HepG2 (cell line): ENCODE measurements around the gene ZNF341. TPM values are rescaled to one million over a fixed set of nuclear protein-coding genes. Genes with fewer than 3 reads are reported as not detected.
A peak's percentile ranks its signal among the peaks of the same experiment; 100 is the strongest.

Experiments
- AGO1 ChIP-seq: fragments of 200-400 bp; formaldehyde crosslinking; IDR thresholded peaks from 2 replicates; pipeline ENCODE4 v1.6.1; 2017; ENCODE audit warnings: mild to moderate bottlenecking, low read depth, low read length, moderate library complexity; ENCODE audit not compliant: poor library complexity, severe bottlenecking
- CCAR2 ChIP-seq: fragments of 200-400 bp; formaldehyde crosslinking; optimal IDR thresholded peaks from 2 replicates; pipeline ENCODE3; 2018; ENCODE audit warnings: low read depth, mild to moderate bottlenecking, low read length, moderate library complexity
- FOXM1 ChIP-seq: sonication (generic); formaldehyde crosslinking; IDR thresholded peaks from 2 replicates; pipeline ENCODE4 v1.5.0; 2020; ENCODE audit warnings: missing genetic modification reagents
- HCFC1 ChIP-seq: fragments of 150-350 bp; IDR thresholded peaks from 2 replicates; pipeline ENCODE4 v1.6.1; 2014; ENCODE audit warnings: low read depth, low read length
- NR1H2 ChIP-seq: sonication (generic); formaldehyde crosslinking; IDR thresholded peaks from 2 replicates; pipeline ENCODE4 v1.8.1; 2022; ENCODE audit warnings: low read depth, missing genetic modification reagents, borderline replicate concordance
- PPARG ChIP-seq: conservative IDR thresholded peaks from 2 replicates; pipeline ENCODE4 v1.6.1; 2016; ENCODE audit warnings: missing biosample characterization, missing genetic modification reagents
- SP140L ChIP-seq: sonication (generic); formaldehyde crosslinking; IDR thresholded peaks from 2 replicates; pipeline ENCODE4 v1.4.0; 2020; ENCODE audit warnings: missing genetic modification reagents, borderline replicate concordance
- TCF7 ChIP-seq: sonication (generic); IDR thresholded peaks from 2 replicates; pipeline ENCODE4 v1.6.1; 2016; ENCODE audit warnings: antibody characterized with exemption, low read depth
- ZFP36L1 ChIP-seq: sonication (generic); formaldehyde crosslinking; IDR thresholded peaks from 2 replicates; pipeline ENCODE4 v1.8.0; 2022; ENCODE audit warnings: mild to moderate bottlenecking, missing genetic modification reagents, moderate library complexity
- ZNF775 ChIP-seq: sonication (generic); formaldehyde crosslinking; IDR thresholded peaks from 2 replicates; pipeline ENCODE4 v1.4.0; 2020; ENCODE audit warnings: missing genetic modification reagents, mild to moderate bottlenecking, moderate library complexity, borderline replicate concordance
- ZNF776 ChIP-seq: sonication (generic); formaldehyde crosslinking; IDR thresholded peaks from 2 replicates; pipeline ENCODE4 v1.4.0; 2020; ENCODE audit warnings: mild to moderate bottlenecking, missing genetic modification reagents
- polyA plus RNA-seq, 8 experiments: library from polyadenylated mRNA; depleted of rRNA in 3 of 8; stranded (reverse) in 7 of 8; unstranded in 1 of 8; fragments of >200 nt; fragmentation: Illumina TruSeq in 4 of 8; extraction: Trizol in 4 of 8; gene quantifications; 2 replicates each; pipeline versions ENCODE4 v1.2.1 to v1.2.3, GENCODE V29; 2011 to 2016; ENCODE audit warnings: low read depth in 4 of 8, missing spikeins in 1 of 8, mixed read lengths in 1 of 8; ENCODE audit not compliant: insufficient read depth in 1 of 8
- total RNA-seq, 5 experiments: library from RNA; depleted of rRNA; stranded (reverse); fragments of >200 nt; fragmentation: Illumina TruSeq; extraction: Trizol; gene quantifications; 2 replicates each; pipeline ENCODE4 v1.2.3, GENCODE V29; 2016; ENCODE audit warnings: low read depth in 1 of 5
- TF ChIP-seq, protein P1 (sequence below): sonication (generic); formaldehyde crosslinking; IDR thresholded peaks from 2 replicates; pipeline ENCODE4 v1.5.0; 2020; ENCODE audit warnings: mild to moderate bottlenecking, missing genetic modification reagents, borderline replicate concordance
- TF ChIP-seq, protein P2 (sequence below): sonication (generic); formaldehyde crosslinking; IDR thresholded peaks from 2 replicates; pipeline ENCODE4 v1.5.1; 2020; ENCODE audit warnings: missing genetic modification reagents, mild to moderate bottlenecking, borderline replicate concordance
- TF ChIP-seq, protein P3 (sequence below): sonication (generic); formaldehyde crosslinking; IDR thresholded peaks from 2 replicates; pipeline ENCODE4 v1.4.0; 2020; ENCODE audit warnings: missing genetic modification reagents

Gene ZNF341
- total and polyA plus RNA-seq, 2 of the 13 experiments (the other 11 are each of a cell fraction or from before 2014, with no cell fraction given) = 1.1 to 2.2 TPM

DNA sequence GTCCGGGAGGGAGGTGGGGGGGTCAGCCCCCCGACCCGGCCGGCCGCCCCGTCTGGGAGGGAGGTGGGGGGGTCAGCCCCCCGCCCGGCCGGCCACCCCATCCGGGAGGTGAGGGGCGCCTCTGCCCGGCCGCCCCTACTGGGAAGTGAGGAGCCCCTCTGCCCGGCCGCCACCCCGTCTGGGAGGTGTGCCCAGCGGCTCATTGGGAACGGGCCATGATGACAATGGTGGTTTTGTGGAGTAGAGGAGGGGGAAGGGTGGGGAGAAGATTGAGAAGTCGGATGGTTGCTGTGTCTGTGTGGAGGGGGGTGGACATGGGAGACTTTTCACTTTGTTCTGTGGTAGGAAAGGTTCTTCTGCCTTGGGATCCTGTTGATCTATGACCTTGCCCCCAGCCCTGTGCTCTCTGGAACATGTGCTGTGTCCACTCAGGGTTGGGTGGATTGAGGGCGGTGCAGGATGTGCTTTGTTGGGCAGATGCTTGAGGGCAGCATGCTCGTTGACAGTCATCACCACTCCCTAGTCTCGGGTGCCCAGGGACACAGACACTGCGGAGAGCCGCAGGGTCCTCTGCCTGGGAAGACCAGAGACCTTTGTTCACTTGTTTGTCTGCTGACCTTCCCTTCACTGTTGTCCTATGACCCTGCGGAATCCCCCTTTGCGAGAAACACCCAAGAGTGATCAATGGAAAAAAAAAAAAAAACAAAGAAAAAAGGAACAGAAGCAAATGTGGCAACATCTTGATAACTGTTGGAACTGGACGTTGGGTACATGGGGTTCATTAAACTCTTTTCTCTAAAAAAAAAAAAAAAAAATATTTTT, 30.0 kb upstream of the ZNF341 start (continued):
- TF ChIP-seq, protein P1, sequence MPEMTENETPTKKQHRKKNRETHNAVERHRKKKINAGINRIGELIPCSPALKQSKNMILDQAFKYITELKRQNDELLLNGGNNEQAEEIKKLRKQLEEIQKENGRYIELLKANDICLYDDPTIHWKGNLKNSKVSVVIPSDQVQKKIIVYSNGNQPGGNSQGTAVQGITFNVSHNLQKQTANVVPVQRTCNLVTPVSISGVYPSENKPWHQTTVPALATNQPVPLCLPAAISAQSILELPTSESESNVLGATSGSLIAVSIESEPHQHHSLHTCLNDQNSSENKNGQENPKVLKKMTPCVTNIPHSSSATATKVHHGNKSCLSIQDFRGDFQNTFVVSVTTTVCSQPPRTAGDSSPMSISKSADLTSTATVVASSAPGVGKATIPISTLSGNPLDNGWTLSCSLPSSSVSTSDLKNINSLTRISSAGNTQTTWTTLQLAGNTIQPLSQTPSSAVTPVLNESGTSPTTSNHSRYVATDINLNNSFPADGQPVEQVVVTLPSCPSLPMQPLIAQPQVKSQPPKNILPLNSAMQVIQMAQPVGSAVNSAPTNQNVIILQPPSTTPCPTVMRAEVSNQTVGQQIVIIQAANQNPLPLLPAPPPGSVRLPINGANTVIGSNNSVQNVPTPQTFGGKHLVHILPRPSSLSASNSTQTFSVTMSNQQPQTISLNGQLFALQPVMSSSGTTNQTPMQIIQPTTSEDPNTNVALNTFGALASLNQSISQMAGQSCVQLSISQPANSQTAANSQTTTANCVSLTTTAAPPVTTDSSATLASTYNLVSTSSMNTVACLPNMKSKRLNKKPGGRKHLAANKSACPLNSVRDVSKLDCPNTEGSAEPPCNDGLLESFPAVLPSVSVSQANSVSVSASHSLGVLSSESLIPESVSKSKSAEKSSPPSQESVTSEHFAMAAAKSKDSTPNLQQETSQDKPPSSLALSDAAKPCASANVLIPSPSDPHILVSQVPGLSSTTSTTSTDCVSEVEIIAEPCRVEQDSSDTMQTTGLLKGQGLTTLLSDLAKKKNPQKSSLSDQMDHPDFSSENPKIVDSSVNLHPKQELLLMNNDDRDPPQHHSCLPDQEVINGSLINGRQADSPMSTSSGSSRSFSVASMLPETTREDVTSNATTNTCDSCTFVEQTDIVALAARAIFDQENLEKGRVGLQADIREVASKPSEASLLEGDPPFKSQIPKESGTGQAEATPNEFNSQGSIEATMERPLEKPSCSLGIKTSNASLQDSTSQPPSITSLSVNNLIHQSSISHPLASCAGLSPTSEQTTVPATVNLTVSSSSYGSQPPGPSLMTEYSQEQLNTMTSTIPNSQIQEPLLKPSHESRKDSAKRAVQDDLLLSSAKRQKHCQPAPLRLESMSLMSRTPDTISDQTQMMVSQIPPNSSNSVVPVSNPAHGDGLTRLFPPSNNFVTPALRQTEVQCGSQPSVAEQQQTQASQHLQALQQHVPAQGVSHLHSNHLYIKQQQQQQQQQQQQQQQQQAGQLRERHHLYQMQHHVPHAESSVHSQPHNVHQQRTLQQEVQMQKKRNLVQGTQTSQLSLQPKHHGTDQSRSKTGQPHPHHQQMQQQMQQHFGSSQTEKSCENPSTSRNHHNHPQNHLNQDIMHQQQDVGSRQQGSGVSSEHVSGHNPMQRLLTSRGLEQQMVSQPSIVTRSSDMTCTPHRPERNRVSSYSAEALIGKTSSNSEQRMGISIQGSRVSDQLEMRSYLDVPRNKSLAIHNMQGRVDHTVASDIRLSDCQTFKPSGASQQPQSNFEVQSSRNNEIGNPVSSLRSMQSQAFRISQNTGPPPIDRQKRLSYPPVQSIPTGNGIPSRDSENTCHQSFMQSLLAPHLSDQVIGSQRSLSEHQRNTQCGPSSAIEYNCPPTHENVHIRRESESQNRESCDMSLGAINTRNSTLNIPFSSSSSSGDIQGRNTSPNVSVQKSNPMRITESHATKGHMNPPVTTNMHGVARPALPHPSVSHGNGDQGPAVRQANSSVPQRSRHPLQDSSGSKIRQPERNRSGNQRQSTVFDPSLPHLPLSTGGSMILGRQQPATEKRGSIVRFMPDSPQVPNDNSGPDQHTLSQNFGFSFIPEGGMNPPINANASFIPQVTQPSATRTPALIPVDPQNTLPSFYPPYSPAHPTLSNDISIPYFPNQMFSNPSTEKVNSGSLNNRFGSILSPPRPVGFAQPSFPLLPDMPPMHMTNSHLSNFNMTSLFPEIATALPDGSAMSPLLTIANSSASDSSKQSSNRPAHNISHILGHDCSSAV (CRISPR knock-in tag) = no peak
- TF ChIP-seq SP140L (CRISPR knock-in tag) (0 out of 2 replicates have a peak, but pooled peaks have one; percentile 39), CCAR2 (no peak), ZNF776 (CRISPR knock-in tag) (0 out of 2 replicates have a peak, but pooled peaks have one; percentile 35), TCF7 (peak; percentile 60), FOXM1 (CRISPR knock-in tag) (no peak), HCFC1 (no peak), PPARG (peak; percentile 63), AGO1 (no peak), NR1H2 (CRISPR knock-in tag) (0 out of 2 replicates have a peak, but pooled peaks have one; percentile 20), ZFP36L1 (CRISPR knock-in tag) (peak; percentile 89), ZNF775 (CRISPR knock-in tag) (no peak)
- TF ChIP-seq, protein P2, sequence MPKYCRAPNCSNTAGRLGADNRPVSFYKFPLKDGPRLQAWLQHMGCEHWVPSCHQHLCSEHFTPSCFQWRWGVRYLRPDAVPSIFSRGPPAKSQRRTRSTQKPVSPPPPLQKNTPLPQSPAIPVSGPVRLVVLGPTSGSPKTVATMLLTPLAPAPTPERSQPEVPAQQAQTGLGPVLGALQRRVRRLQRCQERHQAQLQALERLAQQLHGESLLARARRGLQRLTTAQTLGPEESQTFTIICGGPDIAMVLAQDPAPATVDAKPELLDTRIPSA = no peak
- TF ChIP-seq, protein P3, sequence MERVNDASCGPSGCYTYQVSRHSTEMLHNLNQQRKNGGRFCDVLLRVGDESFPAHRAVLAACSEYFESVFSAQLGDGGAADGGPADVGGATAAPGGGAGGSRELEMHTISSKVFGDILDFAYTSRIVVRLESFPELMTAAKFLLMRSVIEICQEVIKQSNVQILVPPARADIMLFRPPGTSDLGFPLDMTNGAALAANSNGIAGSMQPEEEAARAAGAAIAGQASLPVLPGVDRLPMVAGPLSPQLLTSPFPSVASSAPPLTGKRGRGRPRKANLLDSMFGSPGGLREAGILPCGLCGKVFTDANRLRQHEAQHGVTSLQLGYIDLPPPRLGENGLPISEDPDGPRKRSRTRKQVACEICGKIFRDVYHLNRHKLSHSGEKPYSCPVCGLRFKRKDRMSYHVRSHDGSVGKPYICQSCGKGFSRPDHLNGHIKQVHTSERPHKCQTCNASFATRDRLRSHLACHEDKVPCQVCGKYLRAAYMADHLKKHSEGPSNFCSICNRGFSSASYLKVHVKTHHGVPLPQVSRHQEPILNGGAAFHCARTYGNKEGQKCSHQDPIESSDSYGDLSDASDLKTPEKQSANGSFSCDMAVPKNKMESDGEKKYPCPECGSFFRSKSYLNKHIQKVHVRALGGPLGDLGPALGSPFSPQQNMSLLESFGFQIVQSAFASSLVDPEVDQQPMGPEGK = peak; percentile 96
